Testis (tissue), 3 donors: ENCODE measurements around the gene MRPS2. TPM values are rescaled to one million over a fixed set of nuclear protein-coding genes. Genes with fewer than 3 reads are reported as not detected.

Experiments
- DNase-seq: peaks from one replicate; pipeline ENCODE4 v3.0.0-alpha.2; 2019
- H3K27ac ChIP-seq, 2 donors: fragments of 200-600 bp; sonication (generic); one replicate each; pipeline ENCODE4 v1.5.1; 2019
- H3K27me3 ChIP-seq: fragments of 200-600 bp; sonication (generic); one replicate; pipeline ENCODE4 v1.5.1; 2019
- H3K36me3 ChIP-seq: fragments of 200-600 bp; sonication (generic); one replicate; pipeline ENCODE4 v1.5.1; 2017; ENCODE audit warnings: low read depth; ENCODE audit errors: missing control alignments
- H3K4me1 ChIP-seq: fragments of 200-600 bp; sonication (generic); one replicate; pipeline ENCODE4 v1.5.1; 2019
- H3K4me3 ChIP-seq, 2 donors: fragments of 200-600 bp; sonication (generic); one replicate each; pipeline ENCODE4 v1.5.1; 2017 to 2019
- H3K9me3 ChIP-seq: fragments of 200-600 bp; sonication (generic); one replicate; pipeline ENCODE4 v1.5.1; 2017
- POLR2A ChIP-seq: fragments of 450-650 bp; IDR thresholded peaks from one replicate; pipeline ENCODE4 v1.6.1; 2017; ENCODE audit warnings: antibody characterized with exemption, mild to moderate bottlenecking, moderate library complexity
- WGBS, 2 donors: methylation state at CpG; one replicate each; pipeline ENCODE4 v1.1.5; 2018; 5-methylcytosine and 5-hydroxymethylcytosine counted together
- intact Hi-C: fragments of 100-400 bp; cut with DNase I; formaldehyde crosslinking; loops from one replicate; pipeline ENCODE4 v1.15.1; 2023; ENCODE audit warnings: low total_unique reads
- polyA plus RNA-seq: library from polyadenylated mRNA; stranded (reverse); fragments of 350-450 nt; fragmentation: Illumina TruSeq; extraction: RNeasy Lipid Tissue Mini Kit (QIAGEN cat#74804); gene quantifications from one replicate; pipeline ENCODE4 v1.2.3, GENCODE V29; 2014; ENCODE audit warnings: low read depth, low replicate concordance; ENCODE audit not compliant: insufficient read depth
- total RNA-seq, 2 donors: library from RNA; depleted of rRNA; stranded (reverse); fragments of >200 nt; gene quantifications; one replicate each; pipeline ENCODE4 v1.2.3, GENCODE V29; 2016
- TF ChIP-seq, protein P1 (sequence below), 3 experiments: fragments of 450-650 bp in 2 of 3; fragments of 200-600 bp in 1 of 3; sonication (generic) in 1 of 3; IDR thresholded peaks; one replicate each; pipeline ENCODE4 v1.5.1; 2016 to 2019; ENCODE audit warnings: antibody characterized with exemption in 3 of 3, mild to moderate bottlenecking in 2 of 3, moderate library complexity in 1 of 3

The MRPS2 gene
- total and polyA plus RNA-seq, 3 donors from 2014 or later, result 34.7 to 40.4 (median 35.9) TPM

DNA sequence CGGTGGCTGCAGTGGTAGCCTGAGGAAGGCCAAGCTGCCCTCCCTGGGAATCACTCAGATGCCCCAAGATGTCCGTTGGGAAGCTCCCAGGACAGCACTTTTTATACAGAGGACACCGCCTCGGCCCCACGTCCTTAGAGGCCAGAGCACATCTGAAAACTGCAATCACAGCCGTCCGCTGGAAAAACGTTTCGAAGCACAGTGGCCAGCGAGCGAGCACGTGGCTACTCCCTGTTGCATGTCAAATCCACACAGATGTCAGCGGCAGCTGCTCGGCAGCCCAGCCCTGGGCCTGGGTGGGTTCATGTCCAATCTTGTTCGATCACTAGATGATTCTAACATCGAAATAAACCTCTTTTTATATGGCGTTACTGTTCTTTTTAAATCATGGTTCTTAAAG, 12.0 kb upstream of the MRPS2 start:
- DNase-seq, result no peak
- no peaks in the 10 kb centered on the region for H3K9me3 ChIP-seq
- H3K27ac ChIP-seq, result no peak overlapping the region
- intact Hi-C loops, result no loop called here
- no peak overlapping the region for H3K4me3 ChIP-seq
- no peaks in the 10 kb centered on the region for H3K36me3 ChIP-seq
- H3K27me3 ChIP-seq, result no peaks in the 10 kb centered on the region
- TF ChIP-seq, protein P1, sequence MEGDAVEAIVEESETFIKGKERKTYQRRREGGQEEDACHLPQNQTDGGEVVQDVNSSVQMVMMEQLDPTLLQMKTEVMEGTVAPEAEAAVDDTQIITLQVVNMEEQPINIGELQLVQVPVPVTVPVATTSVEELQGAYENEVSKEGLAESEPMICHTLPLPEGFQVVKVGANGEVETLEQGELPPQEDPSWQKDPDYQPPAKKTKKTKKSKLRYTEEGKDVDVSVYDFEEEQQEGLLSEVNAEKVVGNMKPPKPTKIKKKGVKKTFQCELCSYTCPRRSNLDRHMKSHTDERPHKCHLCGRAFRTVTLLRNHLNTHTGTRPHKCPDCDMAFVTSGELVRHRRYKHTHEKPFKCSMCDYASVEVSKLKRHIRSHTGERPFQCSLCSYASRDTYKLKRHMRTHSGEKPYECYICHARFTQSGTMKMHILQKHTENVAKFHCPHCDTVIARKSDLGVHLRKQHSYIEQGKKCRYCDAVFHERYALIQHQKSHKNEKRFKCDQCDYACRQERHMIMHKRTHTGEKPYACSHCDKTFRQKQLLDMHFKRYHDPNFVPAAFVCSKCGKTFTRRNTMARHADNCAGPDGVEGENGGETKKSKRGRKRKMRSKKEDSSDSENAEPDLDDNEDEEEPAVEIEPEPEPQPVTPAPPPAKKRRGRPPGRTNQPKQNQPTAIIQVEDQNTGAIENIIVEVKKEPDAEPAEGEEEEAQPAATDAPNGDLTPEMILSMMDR (IDR thresholded peaks at IDR 0.05), result no peak
- TF ChIP-seq POLR2A, result no peak
- no peaks in the 10 kb centered on the region for H3K4me1 ChIP-seq
- 89 to 92% methylated on average over 14 to 17 of the region's 17 CpGs for WGBS, 2 donors

DNA sequence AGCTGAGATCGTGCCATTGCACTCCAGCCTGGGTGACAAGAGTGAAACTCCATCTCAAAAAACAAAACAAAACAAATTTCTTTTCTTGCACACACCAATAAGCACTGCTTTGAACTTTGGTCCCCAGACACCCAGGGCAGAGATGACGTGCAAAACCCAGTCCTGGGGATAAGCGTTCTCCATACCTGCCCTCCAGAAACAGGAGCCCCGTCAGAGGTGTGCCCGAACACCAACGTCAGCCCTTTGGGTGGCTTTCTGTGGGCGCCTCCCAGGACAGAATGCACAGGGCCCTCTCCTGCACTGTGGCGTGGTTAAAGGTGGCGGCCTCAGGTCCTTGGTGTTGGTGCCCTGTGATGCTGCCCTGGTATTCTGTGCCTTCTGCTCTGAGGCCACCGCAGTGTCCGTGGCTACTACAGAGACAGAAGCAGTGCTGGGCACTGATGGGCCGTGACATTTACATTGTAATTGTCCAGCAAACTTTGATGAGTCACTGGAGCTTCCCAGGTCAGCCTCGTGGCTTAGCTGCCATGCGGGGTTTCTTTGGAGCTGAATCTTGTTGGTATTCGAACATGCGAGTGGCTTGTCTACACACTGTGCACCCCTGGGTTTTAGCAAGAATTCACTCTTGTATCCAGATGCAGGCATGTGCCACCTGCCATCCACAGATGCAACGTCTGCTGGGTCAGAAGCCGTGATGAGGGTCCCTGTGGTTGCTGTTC, 11.1 kb upstream of the MRPS2 start:
- intact Hi-C loops, result no loop called here
- no peak for TF ChIP-seq POLR2A
- TF ChIP-seq, protein P1 (IDR thresholded peaks at IDR 0.05), result no peak
- no peak for DNase-seq
- Histone ChIP-seq H3K27ac (no peak overlapping the region), H3K36me3 (no peaks in the 10 kb centered on the region), H3K4me1 (no peaks in the 10 kb centered on the region), H3K27me3 (no peaks in the 10 kb centered on the region), H3K9me3 (no peaks in the 10 kb centered on the region), H3K4me3 (no peak overlapping the region)
- 91 to 95% methylated on average over 15 to 18 of the region's 18 CpGs for WGBS, 2 donors

DNA sequence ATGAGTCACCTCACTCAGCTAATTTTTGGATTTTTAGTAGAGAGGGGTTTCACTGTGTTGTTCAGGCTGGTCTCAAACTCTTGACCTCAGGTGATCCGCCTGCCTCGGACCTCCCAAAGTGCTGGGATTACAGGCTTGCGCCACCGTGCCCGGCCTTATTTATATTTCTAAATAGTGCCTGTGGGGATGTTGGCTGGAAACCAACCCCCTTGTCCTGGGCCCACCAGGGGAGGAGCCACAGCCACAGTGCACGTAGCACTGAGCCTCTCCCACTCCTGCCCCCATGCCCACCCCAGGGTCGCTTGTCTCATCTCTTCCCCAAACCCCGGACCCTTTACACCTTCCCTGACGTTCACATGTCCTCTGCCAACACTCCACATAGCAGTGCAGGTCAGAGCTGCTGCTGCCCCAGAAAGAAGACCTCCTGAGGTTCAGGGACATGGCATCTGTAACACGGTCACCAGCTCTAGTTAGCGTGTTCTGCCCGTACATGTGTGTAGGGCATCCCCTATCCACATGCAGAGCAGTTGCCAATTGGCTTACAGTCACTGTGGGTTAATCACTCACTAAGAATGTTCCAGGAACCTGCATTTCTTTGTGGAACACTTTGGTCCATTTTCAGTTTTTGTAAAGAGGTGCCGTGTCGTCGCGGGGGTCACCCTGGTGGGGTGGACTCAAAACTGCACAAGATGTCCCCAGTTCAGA, 10.2 kb upstream of the MRPS2 start:
- H3K36me3 ChIP-seq, result no peaks in the 10 kb centered on the region
- WGBS, 2 donors, result 91 to 94% methylated on average over 16 of the region's 16 CpGs

DNA sequence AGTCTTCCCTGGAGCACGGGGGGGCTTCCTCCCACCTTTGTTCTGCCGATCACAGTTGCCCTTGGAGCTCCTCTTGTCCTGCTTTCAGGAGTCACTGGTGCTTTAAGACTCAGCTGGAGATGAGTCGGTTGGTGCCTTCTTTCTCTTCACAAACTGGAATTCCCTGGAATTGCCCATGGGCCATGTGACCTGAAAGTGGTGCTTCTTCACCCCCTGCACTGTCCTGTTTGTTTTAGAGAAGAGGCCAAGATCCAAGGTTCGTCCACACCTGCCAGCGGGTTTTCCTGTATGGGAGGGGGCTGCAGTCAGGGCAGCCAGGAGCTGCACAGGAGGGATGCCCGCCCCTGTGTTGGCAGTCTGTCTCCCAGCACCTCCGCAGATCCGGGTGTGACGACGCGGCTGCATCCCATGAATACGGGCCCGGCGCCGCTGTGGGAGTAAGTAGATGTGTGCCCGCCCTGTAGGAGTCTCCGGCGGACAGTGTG, 9.5 kb upstream of the MRPS2 start:
- no peaks in the 10 kb centered on the region for H3K36me3 ChIP-seq

More for the DNA sequence above, 10.2 kb upstream of the MRPS2 start:
- Histone ChIP-seq H3K4me3 (no peak overlapping the region), H3K4me1 (no peaks in the 10 kb centered on the region), H3K27ac (no peak overlapping the region), H3K27me3 (no peaks in the 10 kb centered on the region), H3K9me3 (no peaks in the 10 kb centered on the region)
- TF ChIP-seq POLR2A, result no peak
- TF ChIP-seq, protein P1 (IDR thresholded peaks at IDR 0.05), result no peak
- intact Hi-C loops, result no loop called here
- DNase-seq, result no peak

More for the DNA sequence above, 9.5 kb upstream of the MRPS2 start:
- Histone ChIP-seq H3K27ac (no peak overlapping the region), H3K9me3 (no peaks in the 10 kb centered on the region), H3K4me3 (no peak overlapping the region), H3K27me3 (no peaks in the 10 kb centered on the region), H3K4me1 (no peaks in the 10 kb centered on the region)
- no peak for DNase-seq
- intact Hi-C loops, result no loop called here
- WGBS, 2 donors, result 63 to 82% methylated on average over 6 to 18 of the region's 18 CpGs
- no peak for TF ChIP-seq POLR2A
- TF ChIP-seq, protein P1 (IDR thresholded peaks at IDR 0.05), result no peak
